Smooth muscle cell (in vitro differentiated cells): ENCODE data around the gene CAMSAP2. TPM values are rescaled to one million over a fixed set of nuclear protein-coding genes. Genes with fewer than 3 reads are reported as not detected.

Experiments
- DNase-seq: peaks from one replicate; lab custom pipeline; 2025; ENCODE audit not compliant: unreplicated experiment; lab: John Stamatoyannopoulos, UW
- H2AFZ ChIP-seq: fragments of 200-600 bp; sonication (generic); 2 replicates; pipeline ENCODE4 v1.6.0; 2016; ENCODE audit warnings: antibody characterized with exemption, low read depth, mild to moderate bottlenecking
- H3F3A ChIP-seq: fragments of 200-600 bp; sonication (generic); 2 replicates; pipeline ENCODE4 v1.6.0; 2017; ENCODE audit warnings: antibody characterized with exemption, low read depth
- H3K27ac ChIP-seq: fragments of 200-600 bp; sonication (generic); 2 replicates; pipeline ENCODE4 v1.5.1; 2016; ENCODE audit warnings: low read depth, mild to moderate bottlenecking
- H3K27me3 ChIP-seq: fragments of 200-600 bp; sonication (generic); 2 replicates; pipeline ENCODE4 v1.6.1; 2016; ENCODE audit warnings: low read depth, mild to moderate bottlenecking
- H3K36me3 ChIP-seq: fragments of 200-600 bp; sonication (generic); 2 replicates; pipeline ENCODE4 v1.5.1; 2016; ENCODE audit warnings: low read depth
- H3K4me1 ChIP-seq: fragments of 200-600 bp; sonication (generic); 2 replicates; pipeline ENCODE4 v1.5.1; 2016; ENCODE audit warnings: low read depth
- H3K4me2 ChIP-seq: fragments of 200-600 bp; sonication (generic); 2 replicates; pipeline ENCODE4 v1.6.0; 2016; ENCODE audit warnings: mild to moderate bottlenecking
- H3K4me3 ChIP-seq: fragments of 200-600 bp; sonication (generic); 2 replicates; pipeline ENCODE4 v1.5.1; 2016; ENCODE audit warnings: mild to moderate bottlenecking
- H3K79me2 ChIP-seq: fragments of 200-600 bp; sonication (generic); 2 replicates; pipeline ENCODE4 v1.6.0; 2016; ENCODE audit warnings: low read depth, mild to moderate bottlenecking
- H3K9ac ChIP-seq: fragments of 200-600 bp; sonication (generic); 2 replicates; pipeline ENCODE4 v1.6.0; 2016; ENCODE audit warnings: low read depth
- H3K9me3 ChIP-seq: fragments of 200-600 bp; sonication (generic); replicated peaks from 2 replicates; pipeline ENCODE4 v1.5.1; 2016; ENCODE audit warnings: low read depth
- H4K20me1 ChIP-seq: fragments of 200-600 bp; sonication (generic); 2 replicates; pipeline ENCODE4 v1.6.0; 2016; ENCODE audit warnings: low read depth
- WGBS: methylation state at CpG from one replicate; pipeline ENCODE4 v1.1.7; 2016; ENCODE audit warnings: low lambda C conversion rate; 5-methylcytosine and 5-hydroxymethylcytosine counted together
- polyA plus RNA-seq: library from polyadenylated mRNA; unstranded; fragments of >200 nt; fragmentation: Nextera tagmentation; extraction: Ambion mirVana; gene quantifications from 2 replicates; pipeline ENCODE4 v1.2.1, GENCODE V29; 2016
- total RNA-seq: library from RNA; depleted of rRNA; stranded (reverse); fragments of >200 nt; gene quantifications from 2 replicates; pipeline ENCODE4 v1.2.3, GENCODE V29; 2014
- TF ChIP-seq, protein P1 (sequence below): fragments of 200-600 bp; sonication (generic); IDR thresholded peaks from 2 replicates; pipeline ENCODE4 v1.5.1; 2017; ENCODE audit warnings: borderline replicate concordance, mild to moderate bottlenecking, antibody characterized with exemption; ENCODE audit not compliant: insufficient read depth, poor library complexity, severe bottlenecking

The CAMSAP2 gene
- total and polyA plus RNA-seq, 2 experiments from 2014 or later, result 12.9 to 57.5 TPM

DNA sequence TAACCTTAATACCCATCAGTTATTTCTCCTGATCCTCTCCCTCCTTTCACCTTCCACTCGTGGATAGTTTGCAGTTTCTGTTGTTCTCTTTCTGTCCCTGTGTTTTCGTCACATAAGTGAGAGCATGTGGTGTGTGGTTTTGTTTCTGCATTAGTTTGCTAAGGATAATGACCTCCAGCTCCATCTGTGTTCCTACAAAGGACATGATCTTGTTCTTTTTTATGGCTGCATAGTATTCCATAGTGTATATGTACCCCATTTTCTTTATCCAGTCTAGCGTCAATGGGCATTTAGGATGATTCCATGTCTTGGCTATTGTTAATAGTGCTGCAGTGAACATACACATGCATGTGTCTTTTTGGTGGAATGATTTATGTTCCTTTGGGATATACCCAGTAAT is 97.5 kb downstream of the CAMSAP2 start:
- peaks cover 42% of the 10 kb centered on the region for H4K20me1 ChIP-seq
- no peaks in the 10 kb centered on the region for H3K27me3 ChIP-seq
- peaks cover 39% of the 10 kb centered on the region for H3K79me2 ChIP-seq
- H3K4me1 ChIP-seq, result no peaks in the 10 kb centered on the region
- no peaks in the 10 kb centered on the region for H3K9me3 ChIP-seq
- peaks cover 15% of the 10 kb centered on the region for H3K36me3 ChIP-seq
- H3K9ac ChIP-seq, result no peak overlapping the region
- no peak for DNase-seq
- H3K27ac ChIP-seq, result no peak overlapping the region
- 98% methylated on average over 3 of the region's 3 CpGs for WGBS
- TF ChIP-seq, protein P1, sequence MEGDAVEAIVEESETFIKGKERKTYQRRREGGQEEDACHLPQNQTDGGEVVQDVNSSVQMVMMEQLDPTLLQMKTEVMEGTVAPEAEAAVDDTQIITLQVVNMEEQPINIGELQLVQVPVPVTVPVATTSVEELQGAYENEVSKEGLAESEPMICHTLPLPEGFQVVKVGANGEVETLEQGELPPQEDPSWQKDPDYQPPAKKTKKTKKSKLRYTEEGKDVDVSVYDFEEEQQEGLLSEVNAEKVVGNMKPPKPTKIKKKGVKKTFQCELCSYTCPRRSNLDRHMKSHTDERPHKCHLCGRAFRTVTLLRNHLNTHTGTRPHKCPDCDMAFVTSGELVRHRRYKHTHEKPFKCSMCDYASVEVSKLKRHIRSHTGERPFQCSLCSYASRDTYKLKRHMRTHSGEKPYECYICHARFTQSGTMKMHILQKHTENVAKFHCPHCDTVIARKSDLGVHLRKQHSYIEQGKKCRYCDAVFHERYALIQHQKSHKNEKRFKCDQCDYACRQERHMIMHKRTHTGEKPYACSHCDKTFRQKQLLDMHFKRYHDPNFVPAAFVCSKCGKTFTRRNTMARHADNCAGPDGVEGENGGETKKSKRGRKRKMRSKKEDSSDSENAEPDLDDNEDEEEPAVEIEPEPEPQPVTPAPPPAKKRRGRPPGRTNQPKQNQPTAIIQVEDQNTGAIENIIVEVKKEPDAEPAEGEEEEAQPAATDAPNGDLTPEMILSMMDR, result no peak
- no peak overlapping the region for H3K4me2 ChIP-seq
- no peaks in the 10 kb centered on the region for H3F3A ChIP-seq
- H2AFZ ChIP-seq, result no peak overlapping the region
- no peak overlapping the region for H3K4me3 ChIP-seq

DNA sequence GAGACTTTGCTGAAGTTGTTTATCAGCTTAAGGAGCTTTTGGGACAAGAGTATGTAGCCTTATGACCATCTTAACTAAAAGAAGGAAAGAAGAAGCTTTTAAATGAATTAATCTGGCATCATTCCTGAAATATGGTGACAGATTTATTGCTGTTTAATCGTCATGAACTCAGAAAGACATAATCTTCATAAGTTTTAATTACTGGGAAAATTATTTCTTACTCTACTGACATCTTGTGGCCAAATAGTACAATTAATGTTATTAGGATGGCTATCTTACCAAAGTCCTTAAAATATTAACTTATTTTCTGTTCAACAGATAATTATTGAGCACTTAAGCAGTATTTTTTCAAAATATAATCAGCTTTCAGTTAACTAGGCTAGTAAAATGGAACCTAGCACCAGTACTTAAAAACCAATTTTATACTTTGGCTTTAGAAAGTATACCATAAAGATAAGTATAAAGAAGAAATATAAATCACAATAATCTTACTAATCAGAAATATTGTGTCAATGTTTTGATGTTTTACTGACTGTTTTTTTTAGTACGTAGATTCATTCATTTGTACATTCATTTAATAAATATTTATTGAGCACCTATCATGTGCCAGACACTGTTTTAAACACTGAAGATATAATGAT is 99.4 kb downstream of the CAMSAP2 start:
- 76% methylated on average over 2 of the region's 2 CpGs for WGBS
- TF ChIP-seq, protein P1, result peak; percentile 45
- no peak for DNase-seq
- peaks cover 43% of the 10 kb centered on the region for H3K79me2 ChIP-seq
- H3K4me2 ChIP-seq, result peak overlapping the region; percentile 3
- H4K20me1 ChIP-seq, result peaks cover 42% of the 10 kb centered on the region
- no peaks in the 10 kb centered on the region for H3F3A ChIP-seq
- H3K36me3 ChIP-seq, result peaks cover 10% of the 10 kb centered on the region
- H2AFZ ChIP-seq, result no peak overlapping the region
- H3K4me1 ChIP-seq, result no peaks in the 10 kb centered on the region
- no peak overlapping the region for H3K4me3 ChIP-seq
- H3K27ac ChIP-seq, result peak overlapping the region; percentile 4
- no peaks in the 10 kb centered on the region for H3K9me3 ChIP-seq
- H3K27me3 ChIP-seq, result no peaks in the 10 kb centered on the region
- no peak overlapping the region for H3K9ac ChIP-seq

DNA sequence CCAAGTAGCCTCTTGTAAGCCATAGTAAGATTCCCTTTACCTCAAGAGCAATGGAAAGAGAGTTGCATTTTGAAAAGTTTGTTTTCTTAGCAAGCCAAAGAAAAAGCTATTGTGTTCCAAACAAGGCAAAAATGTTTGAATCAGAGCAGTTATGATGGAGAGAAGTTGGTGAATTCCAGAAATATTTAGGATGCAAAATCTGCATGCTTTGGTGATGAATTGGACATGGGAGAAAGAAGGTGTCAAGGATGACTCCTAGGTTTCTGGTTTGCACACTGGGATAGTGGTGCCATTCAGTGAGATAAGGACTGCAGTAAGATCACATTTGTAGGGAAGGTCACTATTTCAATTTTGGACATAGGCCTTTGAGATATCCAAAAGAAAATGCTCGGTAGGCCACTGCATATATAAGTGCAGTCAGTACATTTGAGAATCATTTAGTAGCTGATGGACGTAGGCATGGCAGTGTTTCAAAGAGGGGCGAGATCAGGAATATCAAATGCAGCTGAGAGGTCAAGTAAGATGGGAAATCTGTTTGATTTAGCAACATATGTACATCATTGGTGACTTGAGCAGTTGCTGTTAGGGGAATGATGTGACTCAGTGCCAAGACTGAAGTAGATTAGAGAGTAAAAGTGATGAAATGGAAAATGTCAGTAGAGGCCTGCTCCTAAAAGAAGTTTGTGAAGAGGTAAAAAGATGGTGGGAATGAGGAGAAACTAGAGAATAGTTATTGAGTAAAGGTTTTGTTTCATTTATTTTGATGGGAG is 100.2 kb downstream of the CAMSAP2 start:
- H3K4me2 ChIP-seq, result peak overlapping the region; percentile 3
- H3K36me3 ChIP-seq, result peaks cover 10% of the 10 kb centered on the region
- no peaks in the 10 kb centered on the region for H3K27me3 ChIP-seq
- no peak for DNase-seq
- WGBS, result 92% methylated on average over 3 of the region's 3 CpGs
- H2AFZ ChIP-seq, result no peak overlapping the region
- H3K4me1 ChIP-seq, result no peaks in the 10 kb centered on the region
- TF ChIP-seq, protein P1, result no peak
- no peaks in the 10 kb centered on the region for H3K9me3 ChIP-seq
- no peaks in the 10 kb centered on the region for H3F3A ChIP-seq
- peaks cover 38% of the 10 kb centered on the region for H4K20me1 ChIP-seq
- peak overlapping the region; percentile 4 for H3K27ac ChIP-seq
- no peak overlapping the region for H3K4me3 ChIP-seq
- peaks cover 43% of the 10 kb centered on the region for H3K79me2 ChIP-seq
- no peak overlapping the region for H3K9ac ChIP-seq
